ENCODE data around the gene KIF2C.
"Not testable (repeated sequence)": the region's sequence is repeated elsewhere in the genome, so short reads cannot be mapped to it uniquely, and the experiment has no call there.

The KIF2C gene

GRCh38 chr1:44810101-44810761 lies 70.6 kb downstream of the KIF2C start:
- in situ Hi-C loops (cut with MboI; ENCODE audit: low sequenced_read_pairs), result no loop called here

- in situ Hi-C loops (cut with MboI; ENCODE audit: low sequenced_read_pairs), result not testable (repeated sequence)
Measured at GRCh38 chr1:44810762-44811105, 71.1 kb downstream of the KIF2C start.

- in situ Hi-C loops (cut with MboI; ENCODE audit: low sequenced_read_pairs), result no loop called here
Measured at GRCh38 chr1:44811234-44811633, 71.6 kb downstream of the KIF2C start.

- in situ Hi-C loops (cut with MboI; ENCODE audit: low sequenced_read_pairs), result no loop called here
Measured at GRCh38 chr1:44812822-44813543, 73.3 kb downstream of the KIF2C start.

GRCh38 chr1:44815926-44816325 lies 76.3 kb downstream of the KIF2C start:
- in situ Hi-C loops (cut with MboI; ENCODE audit: low sequenced_read_pairs), result not testable (repeated sequence)

- in situ Hi-C loops (cut with MboI; ENCODE audit: low sequenced_read_pairs), result no loop called here
Measured at GRCh38 chr1:44817307-44817706, 77.7 kb downstream of the KIF2C start.
